Breast epithelium (tissue), 4 donors: Measurements from ENCODE around the gene KRT6B. TPM values are rescaled to one million over a fixed set of nuclear protein-coding genes. Genes with fewer than 3 reads are reported as not detected.

ENCODE experiments used
- DNase-seq, 2 donors: peaks; one replicate each; pipeline ENCODE4 v3.0.0-alpha.2; 2019; ENCODE audit warnings: low spot score in 2 of 2
- H3K27ac ChIP-seq, 2 donors: fragments of 200-600 bp; sonication (generic) in 1 of 2; one replicate each; pipeline ENCODE4 v1.5.1; 2016 to 2019; ENCODE audit warnings: mild to moderate bottlenecking in 1 of 2
- H3K27me3 ChIP-seq, 2 donors: fragments of 200-600 bp; sonication (generic) in 1 of 2; one replicate each; pipeline versions ENCODE4 v1.5.1 to v1.6.0; 2017 to 2019; ENCODE audit warnings: control low read depth in 1 of 2, mild to moderate bottlenecking in 1 of 2
- H3K36me3 ChIP-seq: fragments of 200-600 bp; one replicate; pipeline ENCODE4 v1.5.1; 2019
- H3K4me1 ChIP-seq, 2 donors: fragments of 200-600 bp; sonication (generic); one replicate each; pipeline ENCODE4 v1.5.1; 2016 to 2019; ENCODE audit warnings: control low read depth in 1 of 2
- H3K4me3 ChIP-seq, 3 donors: fragments of 200-600 bp; sonication (generic); 1 replicate in 2 of 3; 2 replicates in 1 of 3; pipeline ENCODE4 v1.5.1; 2016 to 2019; ENCODE audit warnings: mild to moderate bottlenecking in 3 of 3, moderate library complexity in 2 of 3
- H3K9me3 ChIP-seq, 2 donors: fragments of 200-600 bp; sonication (generic) in 1 of 2; one replicate each; pipeline ENCODE4 v1.5.1; 2016 to 2019; ENCODE audit warnings: control low read depth in 1 of 2
- POLR2A ChIP-seq: fragments of 450-650 bp; IDR thresholded peaks from one replicate; pipeline ENCODE4 v1.6.1; 2016; ENCODE audit warnings: antibody characterized with exemption, mild to moderate bottlenecking, moderate library complexity
- POLR2AphosphoS5 ChIP-seq, 3 donors: sonication (generic); formaldehyde crosslinking; IDR thresholded peaks; one replicate each; pipeline ENCODE4 v1.6.1; 2017; ENCODE audit warnings: antibody characterized with exemption in 3 of 3
- intact Hi-C: fragments of 100-400 bp; cut with DNase I; formaldehyde crosslinking; loops from one replicate; pipeline ENCODE4 v1.15.1; 2023; ENCODE audit warnings: low total_unique reads
- total RNA-seq, 3 donors: library from RNA; depleted of rRNA; stranded (reverse); fragments of >200 nt; gene quantifications; one replicate each; pipeline ENCODE4 v1.1.0, GENCODE V29; 2016
- TF ChIP-seq, protein P1 (sequence below), 3 donors: fragments of 450-650 bp; IDR thresholded peaks; one replicate each; pipeline ENCODE4 v1.5.1; 2016 to 2017; ENCODE audit warnings: antibody characterized with exemption in 3 of 3, mild to moderate bottlenecking in 3 of 3, moderate library complexity in 3 of 3

KRT6B gene
- total RNA-seq, 3 donors from 2014 or later, result 42.0 to 69.2 TPM; not detected in 1

DNA sequence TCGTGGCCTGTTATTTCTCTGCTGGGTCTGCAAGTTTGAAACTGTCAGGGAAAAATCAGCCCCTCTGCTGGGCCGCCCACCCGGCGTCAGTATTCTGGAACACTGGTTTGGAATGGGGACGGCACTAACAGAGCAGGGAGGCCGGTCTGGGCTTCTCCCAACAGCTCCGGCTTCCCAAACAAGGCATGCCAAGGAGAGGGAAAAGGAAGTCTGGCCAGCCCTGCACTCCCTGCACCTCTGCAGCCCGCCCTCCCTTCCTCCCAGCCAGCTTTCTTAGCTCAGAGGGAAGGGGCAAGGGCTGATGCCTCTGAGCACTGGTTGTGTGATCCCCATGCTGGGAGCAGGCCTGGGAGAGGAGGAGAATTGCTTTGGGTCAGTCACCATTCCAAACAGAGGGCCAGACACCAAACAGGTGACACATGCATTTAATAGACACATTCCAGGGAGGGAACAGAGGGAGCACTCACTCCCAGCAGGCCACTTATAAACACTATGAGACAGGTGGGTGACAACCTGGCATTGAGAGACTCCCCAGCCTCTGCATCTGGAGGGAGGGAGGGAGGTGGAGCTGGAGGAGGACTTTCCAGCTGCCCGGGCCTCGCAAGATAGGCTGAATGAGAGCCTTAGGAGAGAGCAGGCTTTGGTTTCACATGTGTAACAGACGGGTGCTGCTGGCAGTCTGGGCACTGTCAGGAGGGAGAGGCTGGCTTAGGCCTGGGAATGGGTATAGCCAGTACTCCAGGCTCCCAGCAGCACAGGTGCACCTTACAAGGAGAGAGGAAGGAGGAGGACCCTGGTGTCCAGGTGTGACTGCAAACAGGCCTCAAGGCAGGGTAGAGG is 28.1 kb downstream of the KRT6B start:
- H3K36me3 ChIP-seq, result no peaks in the 10 kb centered on the region
- no peaks in the 10 kb centered on the region for H3K4me1 ChIP-seq
- H3K4me3 ChIP-seq, result no peak overlapping the region
- TF ChIP-seq, protein P1, sequence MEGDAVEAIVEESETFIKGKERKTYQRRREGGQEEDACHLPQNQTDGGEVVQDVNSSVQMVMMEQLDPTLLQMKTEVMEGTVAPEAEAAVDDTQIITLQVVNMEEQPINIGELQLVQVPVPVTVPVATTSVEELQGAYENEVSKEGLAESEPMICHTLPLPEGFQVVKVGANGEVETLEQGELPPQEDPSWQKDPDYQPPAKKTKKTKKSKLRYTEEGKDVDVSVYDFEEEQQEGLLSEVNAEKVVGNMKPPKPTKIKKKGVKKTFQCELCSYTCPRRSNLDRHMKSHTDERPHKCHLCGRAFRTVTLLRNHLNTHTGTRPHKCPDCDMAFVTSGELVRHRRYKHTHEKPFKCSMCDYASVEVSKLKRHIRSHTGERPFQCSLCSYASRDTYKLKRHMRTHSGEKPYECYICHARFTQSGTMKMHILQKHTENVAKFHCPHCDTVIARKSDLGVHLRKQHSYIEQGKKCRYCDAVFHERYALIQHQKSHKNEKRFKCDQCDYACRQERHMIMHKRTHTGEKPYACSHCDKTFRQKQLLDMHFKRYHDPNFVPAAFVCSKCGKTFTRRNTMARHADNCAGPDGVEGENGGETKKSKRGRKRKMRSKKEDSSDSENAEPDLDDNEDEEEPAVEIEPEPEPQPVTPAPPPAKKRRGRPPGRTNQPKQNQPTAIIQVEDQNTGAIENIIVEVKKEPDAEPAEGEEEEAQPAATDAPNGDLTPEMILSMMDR (IDR thresholded peaks at IDR 0.05), result no peak
- no peak for TF ChIP-seq POLR2A
- no peaks in the 10 kb centered on the region for H3K9me3 ChIP-seq
- H3K27me3 ChIP-seq, result peaks cover 0 to 3% of the 10 kb centered on the region in 2 donors
- intact Hi-C loops, result no loop called here
- H3K27ac ChIP-seq, result peak overlapping the region; percentile 75 to 78
- DNase-seq, result no peak

DNA sequence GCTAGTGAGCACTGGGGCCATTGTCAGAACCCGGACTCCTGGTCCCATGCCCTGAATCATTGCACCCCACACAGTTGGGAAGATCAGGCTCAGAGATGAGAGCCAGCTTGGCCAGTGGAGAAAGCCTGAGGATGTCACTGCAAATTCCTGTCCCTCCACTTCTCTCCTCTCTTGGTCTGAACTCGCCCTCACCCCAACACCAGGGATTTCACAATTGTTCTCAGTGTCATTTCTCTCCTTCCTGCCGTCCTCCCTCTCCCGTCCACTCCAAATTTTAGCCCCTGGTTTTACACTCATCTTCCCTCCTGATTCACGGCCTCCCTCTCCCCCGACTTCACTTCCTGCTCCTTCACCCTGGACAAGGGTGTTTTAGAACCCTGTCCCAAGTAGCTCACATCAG is 28.9 kb downstream of the KRT6B start:
- DNase-seq, result peak in 1 of 2 donors; percentile 62
- TF ChIP-seq, protein P1 (IDR thresholded peaks at IDR 0.05), result no peak
- TF ChIP-seq POLR2A (no peak), POLR2AphosphoS5 (IDR thresholded peaks at IDR 0.05) (no peak)
- Histone ChIP-seq H3K9me3 (no peaks in the 10 kb centered on the region), H3K36me3 (no peaks in the 10 kb centered on the region), H3K4me3 (no peak overlapping the region), H3K27ac (peak overlapping the region; percentile 75 to 78), H3K4me1 (no peaks in the 10 kb centered on the region), H3K27me3 (peaks cover 0 to 3% of the 10 kb centered on the region in 2 donors)
- intact Hi-C loops, result no loop called here

DNA sequence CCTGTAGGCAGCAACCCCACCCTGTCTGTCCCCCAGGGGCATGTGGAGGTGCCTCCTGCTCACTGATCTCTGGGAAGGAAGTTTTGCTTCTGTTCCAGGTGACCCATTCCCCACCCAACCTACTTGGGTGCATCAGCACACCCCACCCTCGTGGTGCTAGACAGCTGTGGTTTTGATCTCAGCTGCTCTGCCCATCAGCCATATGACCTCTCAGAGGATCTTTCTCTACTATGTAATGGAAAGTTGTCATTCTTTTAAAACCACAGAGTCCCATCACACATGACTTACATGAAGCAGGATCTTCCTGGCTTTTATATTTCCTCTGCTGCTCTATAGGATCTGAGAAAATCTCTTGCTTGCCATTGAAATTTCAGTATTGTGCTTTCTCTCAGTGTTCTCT is 32.3 kb downstream of the KRT6B start:
- Histone ChIP-seq H3K4me1 (no peaks in the 10 kb centered on the region), H3K27ac (no peak overlapping the region), H3K9me3 (no peaks in the 10 kb centered on the region), H3K27me3 (peaks cover 0 to 3% of the 10 kb centered on the region in 2 donors), H3K4me3 (no peak overlapping the region), H3K36me3 (no peaks in the 10 kb centered on the region)
- intact Hi-C loops, result no loop called here
- no peak for TF ChIP-seq POLR2AphosphoS5 (IDR thresholded peaks at IDR 0.05)
- TF ChIP-seq, protein P1 (IDR thresholded peaks at IDR 0.05), result no peak
- no peak for TF ChIP-seq POLR2A
- no peak for DNase-seq

DNA sequence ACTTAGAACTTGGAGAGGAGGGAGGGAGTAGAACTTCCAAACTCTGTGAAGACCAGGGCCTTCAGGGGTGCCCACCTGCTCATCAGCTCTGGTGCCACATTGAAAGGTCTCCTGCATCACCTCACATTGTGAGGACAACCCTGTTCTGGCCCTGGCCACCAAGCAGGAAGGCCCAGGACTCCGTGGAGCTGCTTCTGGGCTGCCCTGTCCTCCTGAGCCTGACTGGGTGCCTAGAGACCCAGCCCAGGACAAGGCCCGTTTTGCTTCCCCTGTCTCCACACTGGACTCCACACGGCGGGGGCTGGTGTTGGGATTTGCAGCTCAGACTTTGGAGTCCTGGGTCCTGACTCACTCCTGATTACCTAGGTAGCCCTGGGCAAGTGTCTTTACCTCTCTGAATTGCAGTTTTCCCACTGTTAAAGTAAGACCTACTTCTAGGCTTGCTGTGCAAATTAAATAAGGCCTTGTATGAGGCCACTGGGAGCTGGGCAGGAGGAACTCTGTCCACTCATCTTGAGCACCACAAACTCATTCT is 33.3 kb downstream of the KRT6B start:
- no peak for DNase-seq
- Histone ChIP-seq H3K36me3 (no peaks in the 10 kb centered on the region), H3K4me3 (no peak overlapping the region), H3K4me1 (no peaks in the 10 kb centered on the region), H3K9me3 (no peaks in the 10 kb centered on the region), H3K27ac (no peak overlapping the region), H3K27me3 (peaks cover 0 to 3% of the 10 kb centered on the region in 2 donors)
- intact Hi-C loops, result no loop called here
- TF ChIP-seq POLR2A (no peak), POLR2AphosphoS5 (IDR thresholded peaks at IDR 0.05) (no peak)
- TF ChIP-seq, protein P1 (IDR thresholded peaks at IDR 0.05), result no peak

DNA sequence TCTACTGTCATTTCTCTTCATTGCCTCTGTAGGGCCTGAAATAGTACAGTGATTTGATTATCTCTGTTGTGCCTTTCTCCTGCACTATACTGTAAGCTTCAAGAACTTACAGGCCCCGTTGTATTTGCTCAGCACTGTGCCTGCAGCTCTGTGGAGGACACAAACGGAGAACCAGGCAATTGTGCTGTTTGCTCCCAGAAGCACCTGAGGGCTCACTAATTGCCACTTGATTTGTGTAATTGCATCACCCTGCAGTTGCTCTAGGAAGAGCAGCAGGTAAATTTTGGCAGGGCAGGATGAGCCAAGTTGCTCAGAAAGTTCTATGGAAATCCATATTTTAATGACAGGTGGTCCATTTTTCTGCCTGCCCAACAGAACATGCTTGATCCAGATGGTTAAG is 34.2 kb downstream of the KRT6B start:
- intact Hi-C loops, result no loop called here
- H3K9me3 ChIP-seq, result no peaks in the 10 kb centered on the region
- H3K4me3 ChIP-seq, result no peak overlapping the region
- peaks cover 0 to 3% of the 10 kb centered on the region in 2 donors for H3K27me3 ChIP-seq
- DNase-seq, result no peak
- H3K4me1 ChIP-seq, result no peaks in the 10 kb centered on the region
- no peak for TF ChIP-seq POLR2AphosphoS5 (IDR thresholded peaks at IDR 0.05)
- TF ChIP-seq, protein P1 (IDR thresholded peaks at IDR 0.05), result no peak
- TF ChIP-seq POLR2A, result no peak
- no peaks in the 10 kb centered on the region for H3K36me3 ChIP-seq
- peak overlapping the region in 1 of 2 donors; percentile 82 for H3K27ac ChIP-seq
